NCI-H2227 treated with DMSO at 0.1 percent for 48 hours (cell line): ENCODE data around the gene WASF2.
"Not testable (repeated sequence)": the region's sequence is repeated elsewhere in the genome, so short reads cannot be mapped to it uniquely, and the experiment has no call there.

Experiments used
- DNase-seq: peaks from one replicate; lab custom pipeline; 2025; lab: John Stamatoyannopoulos, UW

WASF2 gene

DNA sequence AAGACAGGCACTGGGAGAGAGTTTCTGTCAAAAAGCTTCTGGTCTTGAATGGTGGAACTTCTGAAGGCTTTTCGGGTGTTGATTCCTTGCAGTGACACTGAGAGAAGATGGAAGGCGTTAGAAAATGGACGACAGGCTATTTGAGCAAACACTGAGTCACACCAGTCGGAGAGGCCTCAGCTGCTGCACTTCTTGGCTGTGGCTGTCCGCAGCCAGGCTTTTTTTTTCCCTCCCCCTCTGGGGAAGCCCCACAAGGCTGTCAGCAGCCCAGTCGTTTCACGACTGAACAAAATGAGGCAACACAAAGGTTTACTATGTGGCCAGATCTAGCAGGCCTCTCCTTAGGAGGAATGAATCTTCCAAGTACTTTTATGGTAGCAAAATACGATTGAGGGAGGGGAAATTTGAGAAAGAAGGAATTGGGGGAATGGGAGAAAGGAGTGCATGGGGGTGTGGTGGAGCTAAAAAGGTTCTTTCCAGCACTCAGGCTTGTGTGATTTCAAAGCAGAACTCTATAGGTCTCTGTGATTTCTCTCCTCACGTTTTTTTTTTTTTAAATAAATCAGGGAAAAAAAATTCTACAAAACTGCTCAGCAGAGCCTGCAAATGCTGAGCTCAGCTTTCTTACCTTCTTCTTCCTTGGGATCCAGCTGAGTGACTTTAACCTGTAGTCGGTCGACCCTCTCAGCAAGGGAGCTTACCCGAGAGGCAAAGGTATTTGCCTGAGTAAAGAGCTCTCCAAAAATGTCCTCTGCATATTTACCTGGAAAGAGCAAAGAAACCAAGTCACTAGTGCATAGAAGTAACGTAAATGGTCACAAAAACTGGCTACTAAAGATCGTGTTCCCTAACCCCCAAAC is 71.4 kb downstream of the WASF2 start:
- DNase-seq = no peak

DNA sequence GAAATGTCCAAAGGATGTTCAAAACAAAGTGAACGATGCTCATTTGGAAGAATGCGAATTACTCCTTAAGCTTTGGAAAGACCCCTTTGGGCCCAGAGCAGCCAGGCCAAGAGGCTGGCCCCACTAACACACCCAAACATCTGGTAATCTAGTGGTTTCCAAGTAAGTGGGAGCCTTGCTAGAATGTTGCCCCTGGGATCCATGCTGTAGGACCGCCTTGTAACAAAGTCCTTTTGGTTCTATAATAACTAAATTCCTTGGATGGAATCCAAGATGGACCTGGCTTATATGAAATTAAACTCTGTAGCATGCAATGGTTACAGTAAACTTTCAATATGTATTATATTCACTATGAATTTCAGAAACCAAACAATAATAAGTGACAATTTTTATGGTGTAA is 72.3 kb downstream of the WASF2 start:
- no peak for DNase-seq

DNA sequence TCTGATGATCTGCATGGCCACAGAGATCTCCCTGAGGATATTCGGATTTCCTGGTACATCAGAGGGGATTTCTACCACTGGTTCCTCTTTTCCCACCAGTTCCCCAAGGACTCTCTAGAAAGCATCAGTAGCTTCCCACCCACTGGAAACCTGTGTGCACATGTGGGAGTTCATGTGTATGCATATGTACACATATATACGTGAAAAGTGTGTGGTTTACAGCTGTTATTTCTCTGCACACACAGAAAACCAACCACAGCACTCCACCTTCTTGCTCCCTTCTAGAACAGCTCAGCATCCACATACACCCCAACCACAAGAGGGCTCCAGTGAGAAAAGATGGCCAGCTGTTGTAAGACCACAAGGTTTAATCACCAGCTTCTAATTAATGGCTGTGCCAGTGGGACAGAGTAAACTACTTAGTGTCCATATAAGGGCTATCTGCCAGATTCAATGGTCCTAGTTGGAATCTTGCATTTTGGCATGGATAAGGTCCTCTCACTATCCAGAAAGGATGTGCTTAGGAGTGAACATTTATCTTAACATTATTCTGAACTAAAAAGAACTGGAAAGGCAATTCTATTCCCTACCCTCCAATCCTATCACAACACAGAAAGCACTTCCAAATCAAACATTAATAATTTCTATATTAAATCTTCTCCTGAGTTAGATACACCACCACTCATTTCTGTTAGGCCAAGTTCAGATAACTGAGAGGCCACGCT is 73.4 kb downstream of the WASF2 start:
- DNase-seq = peak; percentile 49

DNA sequence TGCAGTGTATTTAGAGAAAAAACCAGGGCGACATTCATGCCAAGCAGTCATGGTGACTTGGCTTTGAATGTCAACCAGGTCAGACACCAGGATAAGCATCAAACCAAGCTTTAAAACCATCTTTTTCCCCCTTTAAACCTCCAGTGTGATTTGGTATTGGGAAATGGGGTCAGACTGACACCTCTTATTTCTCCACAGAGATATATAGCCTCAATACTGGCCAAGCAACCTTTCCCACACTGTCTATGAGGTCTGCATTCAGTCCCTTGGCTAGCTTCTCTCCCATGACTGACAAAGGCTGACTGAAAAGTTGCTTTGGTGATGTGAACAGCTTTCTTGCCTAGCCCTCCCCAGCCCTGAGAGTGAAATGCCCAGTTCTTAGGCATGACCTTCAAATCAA is 75.9 kb downstream of the WASF2 start:
- DNase-seq = no peak

DNA sequence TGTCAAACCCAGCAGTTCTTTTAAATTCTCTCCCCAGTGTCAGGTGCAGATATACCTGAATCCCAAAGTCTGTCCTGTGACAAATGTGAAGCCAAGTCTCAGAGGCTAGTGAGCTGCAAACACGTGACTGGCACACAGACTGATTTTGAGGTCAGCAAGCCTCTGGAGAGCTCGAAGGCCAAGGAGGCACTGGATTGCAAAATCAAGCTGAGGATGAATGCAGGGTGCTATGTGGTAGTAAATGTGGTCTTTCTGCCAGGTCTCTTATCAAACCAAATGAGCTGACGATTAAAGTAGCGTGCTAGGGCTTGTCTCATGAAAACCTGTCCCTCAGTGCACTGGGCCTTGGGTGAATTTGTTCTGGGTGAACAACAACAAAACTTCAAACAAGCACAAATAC is 77.0 kb downstream of the WASF2 start:
- no peak for DNase-seq

DNA sequence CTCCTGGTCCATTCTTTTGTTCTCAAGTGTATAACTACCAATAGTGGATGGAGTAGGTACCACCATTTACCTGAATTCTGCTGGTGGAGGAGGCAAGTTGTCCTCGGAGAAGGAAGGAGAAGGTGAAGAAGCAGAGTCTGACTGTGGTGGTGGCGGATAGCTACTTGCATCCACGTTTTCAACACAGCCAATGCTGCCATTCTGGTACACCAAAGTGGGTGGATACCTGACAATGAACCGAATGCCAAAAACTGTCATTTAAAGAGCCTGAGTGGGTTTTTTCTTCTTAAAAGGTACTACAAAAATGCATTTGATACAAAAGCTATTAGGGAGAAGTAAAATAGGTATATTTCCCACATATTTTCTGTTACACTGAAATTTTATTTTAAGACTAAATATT is 77.5 kb downstream of the WASF2 start:
- no peak for DNase-seq

DNA sequence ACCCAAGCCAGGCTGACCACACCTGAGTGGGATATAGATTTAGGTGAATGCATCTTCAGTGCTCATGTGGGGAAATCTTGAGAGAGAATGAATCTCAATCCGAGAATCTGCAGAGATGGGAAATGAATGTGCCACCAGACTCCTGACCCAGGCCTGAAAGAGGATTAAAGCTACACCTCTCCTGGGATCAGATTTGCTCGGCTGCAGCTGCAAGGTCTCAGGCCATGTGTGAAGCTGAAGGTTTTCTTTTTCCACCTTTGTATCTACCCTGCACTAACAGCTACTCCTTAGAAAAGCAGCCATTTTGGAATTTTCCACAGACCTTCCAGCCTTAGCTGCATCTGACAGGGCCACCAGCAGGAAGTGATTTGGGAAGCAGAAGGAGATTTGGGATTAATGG is 79.3 kb downstream of the WASF2 start:
- DNase-seq = no peak

DNA sequence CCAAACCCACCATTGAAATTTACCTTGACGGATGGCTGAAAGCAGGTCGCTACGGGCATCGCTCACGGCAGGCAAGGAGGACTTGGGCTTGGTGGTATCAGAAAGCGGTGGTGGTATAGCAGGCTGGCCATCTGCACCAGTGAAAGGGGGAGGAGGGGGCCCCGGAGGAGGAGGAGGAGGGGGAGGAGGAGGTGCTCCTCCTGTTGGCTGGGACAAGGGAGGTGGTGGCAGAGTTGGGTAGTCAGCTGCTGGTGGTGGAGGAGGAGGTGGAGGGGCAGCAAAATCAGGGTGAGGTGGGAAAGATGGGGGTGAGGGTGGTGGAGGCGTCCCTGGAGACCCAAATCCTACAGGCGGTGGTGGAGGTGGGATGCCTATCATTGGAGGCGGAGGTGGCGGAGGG is 80.3 kb downstream of the WASF2 start:
- no peak for DNase-seq

DNA sequence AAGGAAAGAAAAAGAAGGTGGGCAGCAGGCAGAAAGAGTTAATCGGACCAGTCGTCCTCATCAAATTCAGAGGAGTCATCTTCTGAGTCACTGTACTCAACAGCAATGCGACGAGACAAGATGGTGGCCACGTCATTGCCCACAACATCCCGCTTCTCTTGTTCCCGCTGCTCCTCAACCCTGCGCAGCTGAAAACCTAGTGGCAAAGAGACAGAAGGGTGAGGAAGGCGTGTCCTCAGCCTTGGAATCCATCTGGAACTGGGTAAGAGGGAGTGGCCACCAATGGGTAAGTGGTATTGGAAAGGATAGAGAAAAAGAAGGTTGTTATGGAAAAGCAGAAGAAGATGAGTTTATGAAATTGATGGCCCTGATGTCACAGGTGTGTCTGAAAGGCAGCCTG is 81.8 kb downstream of the WASF2 start:
- DNase-seq = no peak

DNA sequence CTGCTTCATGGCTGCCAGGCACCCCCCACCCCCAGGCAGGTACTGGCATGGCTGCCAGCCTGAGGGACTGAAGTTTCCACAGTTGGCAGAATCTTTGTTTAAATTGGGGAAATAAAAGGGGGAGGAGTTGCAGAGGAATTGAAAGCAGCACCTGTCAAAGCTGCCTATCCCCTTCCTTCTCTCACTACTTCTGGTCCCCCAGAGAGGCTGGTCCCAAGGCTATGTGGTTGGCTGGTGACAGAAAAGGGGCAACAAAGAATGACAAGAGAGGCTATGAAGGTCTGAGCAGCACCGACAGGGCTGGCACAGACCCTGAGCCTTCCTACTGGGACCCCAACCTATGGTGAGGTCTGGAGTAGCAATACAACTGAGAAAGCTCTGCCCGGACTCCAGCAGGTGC is 83.2 kb downstream of the WASF2 start:
- DNase-seq = not testable (repeated sequence)

DNA sequence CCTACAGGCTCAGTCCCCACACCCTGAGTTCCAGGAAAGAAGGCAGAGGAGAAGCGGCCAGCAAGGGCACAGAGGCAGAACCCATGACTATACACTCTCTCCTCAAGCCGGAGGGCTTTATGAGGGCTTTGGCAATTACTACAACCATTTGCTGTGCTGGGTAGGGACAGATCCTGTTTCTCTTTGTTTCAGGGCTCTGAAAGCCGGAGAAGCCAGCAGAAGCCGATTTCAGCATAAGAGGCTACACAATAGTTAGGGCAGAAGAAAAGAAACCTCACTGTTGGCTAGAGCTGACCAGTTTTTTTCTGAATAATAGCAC is 83.6 kb downstream of the WASF2 start:
- DNase-seq = no peak

DNA sequence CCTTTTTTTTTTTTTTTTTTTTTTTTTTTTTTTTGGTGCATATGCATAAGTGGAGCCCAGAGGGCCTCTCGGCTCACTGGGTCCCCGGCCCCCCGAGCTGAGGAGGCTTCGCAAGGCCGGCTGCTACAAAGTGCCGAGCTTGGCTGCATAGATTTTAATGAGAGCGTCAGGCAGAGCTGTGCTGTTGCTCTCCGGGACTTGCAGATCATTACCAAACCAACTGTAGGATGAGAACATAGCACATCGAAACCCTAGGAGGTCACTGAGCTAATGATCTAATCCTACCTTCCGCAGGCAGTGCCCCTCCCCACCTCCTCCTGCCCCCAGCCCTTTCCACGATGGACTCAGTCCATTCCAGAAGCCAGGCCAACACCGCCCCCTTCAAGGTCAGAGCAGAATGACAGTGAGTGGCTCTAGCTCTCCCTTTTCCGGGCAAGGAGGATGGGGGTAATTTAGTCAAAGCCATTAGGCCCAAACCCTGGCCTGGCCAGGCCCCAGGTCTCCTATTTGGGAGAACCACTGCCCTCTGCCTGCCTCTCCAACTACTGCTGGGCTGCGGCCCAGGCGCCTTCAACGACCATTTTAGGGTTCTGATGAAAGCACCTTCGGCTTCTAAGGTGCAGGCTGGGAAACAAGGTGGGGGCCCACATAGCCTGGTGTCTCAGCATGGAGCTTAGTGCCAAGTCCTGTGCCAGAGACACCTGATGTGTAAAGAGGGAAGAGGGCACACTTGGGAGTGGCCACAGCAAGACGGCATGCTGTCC is 84.2 kb downstream of the WASF2 start:
- peak; percentile 14 for DNase-seq

DNA sequence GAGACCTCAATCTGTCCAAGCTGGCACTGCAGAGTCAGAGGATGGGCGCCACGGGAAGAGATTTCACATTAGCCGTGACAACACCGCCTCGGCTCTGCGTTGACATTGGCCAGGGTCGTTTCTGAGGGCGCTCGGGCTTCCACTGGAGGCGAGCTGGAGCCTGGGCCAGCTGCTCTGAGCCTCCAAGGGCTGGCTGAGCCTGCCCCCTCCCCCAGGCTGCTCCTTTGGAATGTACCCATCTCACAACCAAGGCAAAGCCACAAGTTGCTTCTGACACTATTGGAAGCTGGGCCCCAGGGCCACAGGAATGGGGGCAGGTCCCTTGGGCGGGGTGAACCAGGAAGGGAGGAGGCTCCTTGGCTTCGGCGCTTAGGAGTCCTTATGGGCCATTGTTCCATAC is 84.9 kb downstream of the WASF2 start:
- no peak for DNase-seq

DNA sequence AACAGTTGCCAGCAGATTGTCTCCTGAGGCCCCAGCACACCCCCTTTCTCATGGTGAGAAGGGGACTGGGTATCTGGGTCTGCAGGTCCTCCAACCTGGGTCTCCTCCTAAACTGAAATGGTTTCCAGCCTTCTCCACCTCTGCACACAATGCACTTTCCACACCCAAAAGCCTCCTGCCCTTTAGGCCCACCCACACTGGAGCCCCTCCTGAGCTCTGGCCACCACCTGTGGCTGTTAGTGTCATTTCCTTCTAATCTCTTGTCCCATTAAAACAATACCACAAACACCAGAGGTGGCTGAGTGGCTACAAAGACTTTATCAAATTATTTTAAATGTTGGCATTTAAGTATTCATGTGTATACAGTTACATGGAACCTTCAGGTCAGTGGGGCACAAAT is 86.0 kb downstream of the WASF2 start:
- no peak for DNase-seq

DNA sequence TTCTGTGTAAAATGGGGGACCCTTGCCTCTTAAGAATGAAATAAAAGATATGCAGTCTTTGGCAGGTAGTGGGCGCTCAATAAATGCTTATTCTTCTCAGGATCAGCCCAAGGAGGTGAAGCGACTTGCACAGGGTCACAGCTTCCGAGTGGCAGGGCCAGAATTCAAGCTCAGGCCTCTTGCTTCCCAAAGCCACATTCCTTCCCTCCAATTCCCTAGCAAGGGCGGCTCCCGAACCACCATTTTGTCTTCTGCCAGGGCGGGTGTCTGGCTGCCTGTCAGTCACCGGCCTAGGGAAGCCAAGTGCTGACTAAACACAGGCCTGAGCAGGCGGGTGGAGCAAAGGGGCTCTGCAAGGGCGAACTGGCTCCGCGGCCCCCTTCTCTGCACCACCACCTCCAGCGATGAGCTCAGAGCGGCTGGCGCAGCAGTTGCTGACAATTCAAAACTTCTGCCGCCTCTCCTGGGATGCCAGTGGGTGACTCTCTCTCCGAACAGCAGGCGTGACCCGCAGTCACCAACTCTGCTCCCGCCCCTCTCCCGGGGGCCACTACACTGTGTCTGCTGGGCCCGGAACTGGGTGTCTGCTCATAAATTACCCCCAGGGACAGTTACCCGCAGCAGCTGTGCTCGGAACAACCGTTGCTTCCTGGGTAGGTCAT is 86.8 kb downstream of the WASF2 start:
- peak; percentile 51 for DNase-seq

DNA sequence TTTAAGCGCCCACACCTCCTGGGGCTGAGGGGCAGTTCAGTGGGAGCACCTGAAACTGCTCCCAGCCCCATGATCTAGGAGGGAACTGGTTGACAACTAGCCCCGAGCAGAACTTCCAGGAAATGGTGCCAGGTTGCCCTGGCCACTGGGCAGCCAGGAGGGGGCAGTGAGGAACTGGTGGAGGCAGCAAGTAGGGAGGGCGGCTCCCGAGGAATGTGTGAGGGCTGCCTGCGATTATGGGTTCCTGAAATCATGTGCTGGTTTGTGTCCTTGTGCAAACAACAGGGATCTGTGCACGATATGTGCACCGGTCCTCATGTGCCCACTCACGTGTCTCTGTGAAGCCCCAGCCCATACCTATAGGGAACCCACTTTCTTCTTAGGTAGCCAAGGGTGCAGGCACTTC is 87.6 kb downstream of the WASF2 start:
- DNase-seq = no peak

DNA sequence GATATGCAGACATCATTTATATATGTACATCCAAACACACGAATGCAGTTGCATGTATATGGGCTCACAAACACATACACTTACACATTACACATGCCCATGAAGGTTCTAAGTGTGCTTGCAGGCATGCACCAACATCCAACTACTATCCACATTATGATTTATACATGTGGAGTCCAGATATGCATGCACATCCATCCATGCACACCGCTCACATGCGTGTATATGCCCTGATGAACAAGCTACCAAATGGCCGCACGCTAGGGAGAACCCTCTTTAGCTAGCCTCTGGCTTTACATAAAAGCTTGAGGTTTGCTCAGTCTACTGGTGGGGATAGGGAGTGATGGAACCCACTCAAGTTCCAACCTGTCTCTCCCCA is 89.0 kb downstream of the WASF2 start:
- DNase-seq = no peak

DNA sequence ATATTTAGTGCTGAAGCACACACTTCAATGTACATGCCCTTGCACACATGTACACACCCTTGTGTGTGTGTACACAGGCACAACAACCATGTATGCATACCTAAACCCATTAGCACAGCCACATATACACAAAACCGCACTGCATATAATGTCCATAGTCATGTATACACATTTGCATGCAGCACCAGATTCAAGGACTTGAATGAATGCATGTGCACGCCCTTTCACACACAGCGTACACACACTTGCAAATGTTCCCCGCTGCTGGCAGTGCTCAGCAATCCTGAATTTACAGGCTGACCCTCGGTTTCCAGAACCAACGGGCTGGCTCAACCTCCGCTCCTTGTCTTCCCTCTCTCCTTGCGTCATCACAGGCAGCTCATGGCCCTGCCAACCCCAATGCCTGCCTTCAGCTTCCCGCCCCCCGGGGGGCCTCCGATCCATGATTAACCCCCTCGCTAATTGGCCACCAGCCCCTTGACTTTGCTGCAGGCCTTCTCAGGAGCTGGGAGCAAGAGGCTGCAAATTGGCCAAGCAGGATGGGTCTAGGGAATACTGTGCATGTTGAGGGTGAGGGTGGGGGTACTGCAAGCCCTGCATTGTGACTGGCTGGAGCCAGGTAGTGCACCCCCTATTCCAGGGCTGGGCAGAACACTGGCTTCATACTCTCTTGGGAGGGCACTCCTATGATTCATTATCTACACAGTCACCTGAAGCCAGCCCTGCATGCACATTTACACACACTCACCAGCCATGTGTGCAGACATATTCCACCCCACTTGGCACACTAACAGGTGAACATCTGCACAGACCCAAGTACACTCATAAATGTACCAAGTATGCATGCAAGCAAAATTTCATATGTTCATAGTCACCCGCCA is 89.6 kb downstream of the WASF2 start:
- DNase-seq = no peak

DNA sequence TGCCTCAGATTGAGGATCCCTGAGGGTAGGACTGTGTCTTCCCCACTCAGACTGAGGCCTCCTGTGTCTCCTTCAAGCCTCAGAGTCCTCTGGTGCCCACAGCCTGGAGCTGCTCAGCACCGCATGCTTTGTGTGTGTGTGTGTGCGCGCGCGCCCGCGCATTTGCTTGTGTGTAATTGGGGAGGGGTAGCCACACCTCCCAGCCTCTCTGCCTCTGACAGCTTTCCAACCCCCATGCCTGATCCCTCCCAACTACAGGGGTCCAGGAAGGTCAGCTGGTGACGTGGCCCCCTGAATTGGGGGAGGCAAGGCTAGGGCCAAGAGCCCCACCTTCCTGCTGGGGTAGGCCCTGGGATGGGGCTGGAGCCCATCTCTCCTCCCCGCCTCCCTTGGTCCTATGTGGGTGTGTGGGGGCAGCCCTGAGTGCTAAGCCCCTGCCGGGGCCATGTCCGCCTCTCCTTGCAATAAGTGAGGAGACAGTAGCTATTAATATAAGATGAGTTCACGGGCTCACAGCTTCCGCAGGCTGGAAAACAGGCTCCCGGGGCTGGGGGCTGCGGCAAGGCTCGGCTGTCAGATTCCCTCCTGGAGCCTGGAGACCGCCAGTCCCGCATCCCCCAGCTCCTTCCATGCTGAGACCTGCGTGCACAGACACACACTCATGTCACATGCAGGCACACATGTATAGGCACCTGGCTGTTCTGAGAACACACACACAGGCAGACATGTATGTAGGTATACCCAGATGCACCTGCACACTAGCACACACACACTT is 90.5 kb downstream of the WASF2 start:
- peak; percentile 90 for DNase-seq

DNA sequence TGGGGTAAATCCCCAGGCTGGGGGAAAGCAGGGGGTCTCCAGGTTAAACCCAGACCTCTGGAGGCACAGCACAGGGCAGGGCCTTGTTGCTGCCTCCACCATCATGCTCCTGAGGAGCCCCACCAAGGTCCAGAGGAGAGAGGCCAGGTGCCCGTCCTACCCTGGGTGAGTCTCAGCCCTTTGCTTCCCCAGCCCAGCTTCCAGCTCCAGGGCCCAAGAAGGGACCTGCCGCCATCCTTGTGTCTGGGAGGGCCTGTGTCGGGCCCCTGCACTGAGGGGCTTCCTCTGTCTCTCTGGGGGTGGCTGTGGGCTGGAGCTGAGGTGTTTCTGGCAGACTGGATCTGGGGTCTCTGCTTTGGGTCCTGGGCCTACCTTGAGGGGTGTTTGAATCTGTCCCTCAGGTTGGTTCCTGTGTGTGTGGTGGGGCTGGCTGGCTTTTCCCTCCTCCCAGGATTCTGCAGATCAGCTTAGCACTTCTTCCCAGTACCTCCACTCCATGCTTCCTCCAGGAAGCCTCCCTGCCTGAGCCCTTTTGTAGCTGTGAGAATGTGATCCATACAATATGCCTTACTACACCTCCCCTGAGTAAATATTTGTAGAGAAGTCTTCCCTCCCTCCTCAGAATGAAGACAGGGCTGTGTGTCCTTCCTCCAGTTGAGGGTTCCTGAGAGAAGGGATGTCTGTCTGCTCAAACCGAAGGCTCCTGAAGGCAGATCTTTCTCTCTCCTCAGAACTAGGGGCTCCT is 91.4 kb downstream of the WASF2 start:
- DNase-seq = no peak
